Measurements from ENCODE around the gene NAV2. TPM values are rescaled to one million over a fixed set of nuclear protein-coding genes. Genes with fewer than 3 reads are reported as not detected.

NAV2 gene
- total and polyA plus RNA-seq, 3 donors from 2014 or later: 3.4 to 6.0 (median 3.9) TPM

- Histone ChIP-seq H3K27me3 (no peaks in the 10 kb centered on the region), H3K4me1 (no peaks in the 10 kb centered on the region), H3K27ac (no peak overlapping the region), H3K9me3 (no peaks in the 10 kb centered on the region), H3K4me3 (no peak overlapping the region), H3K36me3 (ENCODE audit: low read depth, missing control alignments) (no peaks in the 10 kb centered on the region)
- intact Hi-C loops (cut with DNase I; ENCODE audit: low total_unique reads): no loop called here
- 90 to 91% methylated on average over 2 of the region's 2 CpGs for WGBS, 2 donors
- no peak for DNase-seq
- TF ChIP-seq POLR2A (IDR thresholded peaks at IDR 0.05) (no peak), CTCF (IDR thresholded peaks at IDR 0.05) (no peak)
Measured at GRCh38 chr11:19805827-19806226, 93.2 kb downstream of the NAV2 start.

- Histone ChIP-seq H3K27me3 (no peaks in the 10 kb centered on the region), H3K4me3 (no peak overlapping the region), H3K27ac (no peak overlapping the region), H3K4me1 (no peaks in the 10 kb centered on the region), H3K36me3 (ENCODE audit: low read depth, missing control alignments) (no peaks in the 10 kb centered on the region), H3K9me3 (no peaks in the 10 kb centered on the region)
- no peak for DNase-seq
- WGBS, 2 donors: 71 to 82% methylated on average over 2 of the region's 2 CpGs
- no peak for TF ChIP-seq POLR2A (IDR thresholded peaks at IDR 0.05)
- TF ChIP-seq CTCF (IDR thresholded peaks at IDR 0.05): no peak
- intact Hi-C loops (cut with DNase I; ENCODE audit: low total_unique reads): no loop called here
Measured at GRCh38 chr11:19806251-19806650, 93.6 kb downstream of the NAV2 start.

- H3K27me3 ChIP-seq: no peaks in the 10 kb centered on the region
- WGBS, 2 donors: 78 to 100% methylated on average over 1 of the region's 1 CpG
- TF ChIP-seq CTCF (IDR thresholded peaks at IDR 0.05) (no peak), POLR2A (IDR thresholded peaks at IDR 0.05) (no peak)
- no peaks in the 10 kb centered on the region for H3K4me1 ChIP-seq
- intact Hi-C loops (cut with DNase I; ENCODE audit: low total_unique reads): no loop called here
- no peak for DNase-seq
- no peaks in the 10 kb centered on the region for H3K9me3 ChIP-seq
- no peak overlapping the region for H3K27ac ChIP-seq
- no peak overlapping the region for H3K4me3 ChIP-seq
- H3K36me3 ChIP-seq (ENCODE audit: low read depth, missing control alignments): no peaks in the 10 kb centered on the region
Measured at GRCh38 chr11:19808076-19808911, 95.7 kb downstream of the NAV2 start.

GRCh38 chr11:19810852-19811251, 98.2 kb downstream of the NAV2 start:
- Histone ChIP-seq H3K27ac (no peak overlapping the region), H3K4me3 (no peak overlapping the region), H3K4me1 (no peaks in the 10 kb centered on the region), H3K36me3 (ENCODE audit: low read depth, missing control alignments) (no peaks in the 10 kb centered on the region), H3K9me3 (no peaks in the 10 kb centered on the region), H3K27me3 (no peaks in the 10 kb centered on the region)
- intact Hi-C loops (cut with DNase I; ENCODE audit: low total_unique reads): no loop called here
- DNase-seq: no peak
- TF ChIP-seq CTCF (IDR thresholded peaks at IDR 0.05): no peak
- no peak for TF ChIP-seq POLR2A (IDR thresholded peaks at IDR 0.05)
- 83 to 91% methylated on average over 4 of the region's 4 CpGs for WGBS, 2 donors

GRCh38 chr11:19811380-19811779, 98.7 kb downstream of the NAV2 start:
- intact Hi-C loops (cut with DNase I; ENCODE audit: low total_unique reads): no loop called here
- no peaks in the 10 kb centered on the region for H3K4me1 ChIP-seq
- no peak overlapping the region for H3K4me3 ChIP-seq
- WGBS, 2 donors: 77 to 84% methylated on average over 1 of the region's 1 CpG
- no peaks in the 10 kb centered on the region for H3K27me3 ChIP-seq
- no peaks in the 10 kb centered on the region for H3K36me3 ChIP-seq (ENCODE audit: low read depth, missing control alignments)
- TF ChIP-seq POLR2A (IDR thresholded peaks at IDR 0.05) (no peak), CTCF (IDR thresholded peaks at IDR 0.05) (no peak)
- H3K27ac ChIP-seq: no peak overlapping the region
- no peaks in the 10 kb centered on the region for H3K9me3 ChIP-seq
- no peak for DNase-seq

All from testis (tissue), 3 donors.